Medulla oblongata (tissue), 1 donor: ENCODE data around the gene PAPSS1.
A peak's percentile ranks its signal among the peaks of the same experiment; 100 is the strongest.
"Not testable (repeated sequence)": the region's sequence is repeated elsewhere in the genome, so short reads cannot be mapped to it uniquely, and the experiment has no call there.

ENCODE experiments used
- DNase-seq: peaks from one replicate; pipeline ENCODE4 v3.0.0-alpha.2; 2015; ENCODE audit errors: extremely low spot score

Gene PAPSS1

DNA sequence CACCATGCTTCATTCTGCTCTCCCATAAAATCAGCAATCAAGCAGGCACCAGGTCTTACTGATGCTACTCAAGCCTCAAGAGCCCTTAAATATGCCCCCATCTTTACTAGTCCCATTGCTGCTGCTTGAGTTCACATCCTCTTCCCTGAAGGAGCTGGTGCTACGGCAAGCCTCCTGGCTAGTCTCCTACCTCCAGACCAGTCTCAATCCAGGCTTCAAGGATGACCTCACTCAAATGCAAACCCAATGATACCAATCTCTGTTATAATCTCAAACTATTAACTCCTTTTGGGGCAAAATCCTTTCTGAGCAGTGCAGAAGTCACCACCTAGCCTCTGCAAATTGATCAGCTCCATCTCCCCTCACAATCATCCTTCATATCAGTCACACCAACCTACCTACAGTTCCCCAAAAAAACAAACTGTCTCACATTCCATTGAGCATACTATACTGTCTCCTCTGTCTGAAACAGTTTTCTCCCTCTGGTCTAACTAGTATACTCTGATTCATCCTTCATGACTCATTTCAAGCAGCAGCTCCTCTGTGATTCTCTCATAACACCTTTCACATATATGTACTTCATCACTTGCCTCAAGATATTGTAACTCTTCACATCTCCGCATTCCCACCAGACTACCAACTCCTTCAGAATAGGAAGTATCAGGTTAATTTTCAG lies 30.0 kb downstream of the PAPSS1 start:
- DNase-seq = no peak

- DNase-seq = no peak
Measured at GRCh38 chr4:107688421-107688820, 31.6 kb downstream of the PAPSS1 start.

- DNase-seq = no peak
Measured at GRCh38 chr4:107685740-107686139, 34.3 kb downstream of the PAPSS1 start.

DNA sequence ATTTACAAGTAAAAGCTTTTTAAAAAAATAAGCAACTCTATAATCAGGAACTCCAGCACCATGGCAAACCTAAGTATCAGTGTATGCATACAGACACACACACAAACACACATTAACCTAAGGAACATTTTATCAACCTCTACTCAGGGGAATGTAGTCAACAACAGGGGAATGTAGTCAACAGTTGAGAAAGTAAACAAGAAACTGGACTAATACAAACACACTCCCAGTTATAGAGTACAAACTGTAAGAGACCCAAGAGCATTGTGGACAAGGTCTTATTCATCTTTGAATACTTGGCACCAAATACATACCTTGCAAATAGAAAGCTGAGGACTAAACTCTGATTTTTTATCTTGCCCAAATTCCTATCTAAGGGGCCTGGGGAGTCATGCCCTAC lies 36.2 kb downstream of the PAPSS1 start:
- DNase-seq = no peak

DNA sequence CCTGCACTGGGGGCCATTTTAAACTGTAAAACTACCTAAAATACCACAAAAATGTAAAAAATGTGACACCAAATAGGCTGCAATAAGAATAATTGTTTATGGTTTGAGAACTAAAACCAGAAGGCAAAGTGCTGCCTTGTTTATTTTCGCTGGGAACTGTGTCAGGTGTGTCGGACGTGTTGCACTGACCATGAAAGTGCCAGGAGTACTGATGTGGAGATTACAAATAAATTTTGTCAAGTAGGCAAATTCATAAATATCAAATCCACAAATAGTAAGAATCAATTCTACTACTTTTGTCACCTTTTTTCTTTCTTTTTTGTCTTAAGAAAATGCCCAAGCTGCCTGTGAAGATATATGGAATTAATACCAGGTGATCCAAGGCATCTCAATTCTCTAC lies 37.7 kb downstream of the PAPSS1 start:
- no peak for DNase-seq

- DNase-seq = no peak
Measured at GRCh38 chr4:107669068-107669467, 51.0 kb downstream of the PAPSS1 start.

- peak; percentile 44 for DNase-seq
Measured at GRCh38 chr4:107666134-107666533, 53.9 kb downstream of the PAPSS1 start.

DNA sequence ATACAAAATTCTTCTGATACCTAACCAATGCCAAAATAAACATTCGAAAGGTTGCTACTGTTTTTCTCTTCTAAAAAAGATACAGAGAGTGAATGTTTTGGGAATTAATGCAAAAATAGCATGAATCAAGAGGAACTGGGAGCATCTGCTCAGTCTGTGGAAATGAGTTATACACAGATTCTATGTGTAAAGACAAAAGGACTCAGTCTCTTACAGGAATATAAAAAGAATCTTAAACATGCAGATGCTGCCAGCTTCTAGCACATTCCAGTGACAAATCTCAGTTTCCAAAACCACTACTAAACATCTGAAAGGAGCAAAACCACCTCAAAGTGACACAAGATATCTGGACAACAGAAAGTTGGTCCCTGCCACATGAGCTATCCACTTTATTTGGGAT lies 55.0 kb downstream of the PAPSS1 start:
- no peak for DNase-seq

DNA sequence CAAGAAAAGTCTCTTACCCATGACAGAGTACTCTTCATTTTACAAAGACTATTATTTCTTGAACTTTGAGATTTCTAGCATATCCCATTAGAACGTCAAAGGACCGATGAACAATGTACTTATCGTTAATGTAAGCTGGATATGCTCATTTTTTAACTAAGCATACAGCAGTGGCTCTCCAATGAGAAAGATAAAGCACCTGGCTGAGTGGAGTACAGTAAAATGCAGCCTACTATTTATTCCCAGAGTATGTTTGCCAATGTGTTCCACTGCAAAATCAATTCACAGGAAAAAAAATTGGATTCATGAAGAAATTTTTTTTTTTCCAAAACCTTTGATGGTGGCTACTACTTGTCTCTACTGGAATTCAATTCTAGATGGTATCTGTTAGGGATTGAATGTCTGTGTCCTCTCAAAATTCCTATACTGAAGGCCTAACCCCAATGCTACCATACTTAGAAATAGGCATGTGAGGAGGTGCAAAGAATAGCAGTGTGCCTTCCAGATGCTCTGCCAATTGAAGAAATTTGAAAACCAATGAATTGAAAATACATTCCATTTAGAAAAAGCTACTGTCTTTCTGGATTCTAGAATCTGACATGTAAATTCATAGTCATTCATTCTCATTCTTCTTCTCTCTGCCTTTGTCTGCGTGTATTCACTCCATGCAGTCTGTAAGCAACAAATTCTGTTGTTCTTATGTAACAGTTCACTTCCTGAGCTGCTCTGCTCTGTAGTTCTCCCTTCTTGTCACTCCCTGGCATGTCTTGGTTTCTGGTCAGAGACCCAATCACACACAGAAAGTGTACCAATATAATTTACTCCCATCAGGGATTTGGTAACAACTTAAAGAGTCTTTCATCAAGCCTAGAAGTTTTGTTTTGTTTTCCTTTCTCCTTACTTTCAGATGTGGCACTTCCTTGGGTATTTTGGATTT lies 61.4 kb downstream of the PAPSS1 start:
- DNase-seq = no peak

GRCh38 chr4:107655289-107655688 lies 64.7 kb downstream of the PAPSS1 start:
- DNase-seq = no peak

DNA sequence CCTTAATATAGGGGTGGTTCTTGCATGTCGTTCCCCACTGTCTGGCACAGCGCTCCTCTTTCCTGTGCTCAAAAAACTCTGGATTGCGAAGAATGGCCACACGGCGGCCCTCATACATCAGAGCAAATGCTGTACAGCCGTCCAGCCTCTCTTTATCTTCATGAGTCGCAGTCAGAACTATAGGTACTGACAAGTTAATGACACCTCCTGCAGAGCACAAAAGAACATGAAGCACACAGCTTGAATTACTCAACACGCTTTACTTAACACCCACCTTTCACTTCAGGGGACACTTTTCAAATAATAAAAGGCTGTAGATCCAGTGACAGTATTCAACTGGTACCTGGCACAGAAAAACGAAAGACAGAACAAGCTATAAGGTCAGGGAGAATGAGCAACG lies 65.3 kb downstream of the PAPSS1 start:
- DNase-seq = no peak

GRCh38 chr4:107651408-107651807 lies 68.6 kb downstream of the PAPSS1 start:
- not testable (repeated sequence) for DNase-seq

- DNase-seq = no peak
Measured at GRCh38 chr4:107650251-107650650, 69.8 kb downstream of the PAPSS1 start.

DNA sequence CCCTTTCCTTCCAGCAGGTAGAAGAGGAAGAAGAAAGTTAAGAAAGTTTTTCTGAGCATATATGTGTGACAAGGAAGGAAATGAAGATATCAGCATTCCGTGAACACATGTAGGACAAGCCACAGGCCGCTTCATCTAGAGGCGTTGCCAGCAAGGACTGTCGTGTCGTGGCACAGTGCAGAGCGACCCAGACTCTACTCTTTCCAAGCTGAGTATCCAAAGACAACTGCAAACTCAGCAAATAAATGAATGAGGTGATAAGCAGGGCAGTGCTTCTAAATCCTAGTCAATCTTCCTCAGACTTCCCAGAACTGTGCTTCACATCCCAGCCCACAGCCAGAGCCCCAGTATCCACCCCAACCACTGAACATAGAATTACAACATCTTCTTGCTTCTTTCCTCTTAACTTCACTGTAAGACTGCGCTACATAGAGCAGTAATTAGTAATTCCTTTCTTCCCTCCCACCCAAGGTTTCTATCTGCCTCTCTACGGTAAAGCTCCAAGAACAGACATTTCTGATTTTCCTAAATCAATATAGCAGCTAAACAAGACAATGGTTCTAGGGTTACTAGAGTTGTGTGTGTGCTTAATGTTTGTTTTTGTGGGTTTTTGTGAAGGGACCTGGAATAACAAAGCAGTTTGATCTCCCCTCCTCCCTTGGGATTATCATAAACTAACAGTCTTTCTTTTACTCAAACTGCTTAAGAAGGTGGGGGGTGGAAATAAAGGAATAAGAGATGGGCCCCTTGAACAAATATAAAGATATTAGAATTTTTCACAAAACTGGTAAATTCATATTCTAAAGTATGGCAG lies 71.6 kb downstream of the PAPSS1 start:
- no peak for DNase-seq

DNA sequence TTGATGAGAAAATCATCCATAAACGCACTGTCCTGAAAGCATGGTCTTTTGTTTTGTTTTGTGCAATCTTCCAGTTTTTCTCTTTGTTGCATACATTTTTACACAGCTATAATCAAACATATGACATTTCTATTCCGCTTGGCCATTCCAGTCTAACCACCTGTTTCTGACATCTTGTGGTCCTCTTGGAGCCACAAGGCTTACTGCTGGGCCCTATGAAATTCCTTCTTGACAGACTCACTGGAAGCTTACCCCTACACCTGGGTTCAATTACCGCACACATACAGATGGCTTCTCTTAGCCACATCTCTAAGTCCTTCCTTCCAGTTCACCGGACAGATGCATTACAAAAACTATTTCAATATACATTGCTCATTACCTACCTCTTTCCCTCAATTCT lies 72.4 kb downstream of the PAPSS1 start:
- DNase-seq = no peak

GRCh38 chr4:107645604-107646003 lies 74.4 kb downstream of the PAPSS1 start:
- no peak for DNase-seq

- no peak for DNase-seq
Measured at GRCh38 chr4:107643021-107643420, 77.0 kb downstream of the PAPSS1 start.

- DNase-seq = peak; percentile 38
Measured at GRCh38 chr4:107640878-107641277, 79.2 kb downstream of the PAPSS1 start.

DNA sequence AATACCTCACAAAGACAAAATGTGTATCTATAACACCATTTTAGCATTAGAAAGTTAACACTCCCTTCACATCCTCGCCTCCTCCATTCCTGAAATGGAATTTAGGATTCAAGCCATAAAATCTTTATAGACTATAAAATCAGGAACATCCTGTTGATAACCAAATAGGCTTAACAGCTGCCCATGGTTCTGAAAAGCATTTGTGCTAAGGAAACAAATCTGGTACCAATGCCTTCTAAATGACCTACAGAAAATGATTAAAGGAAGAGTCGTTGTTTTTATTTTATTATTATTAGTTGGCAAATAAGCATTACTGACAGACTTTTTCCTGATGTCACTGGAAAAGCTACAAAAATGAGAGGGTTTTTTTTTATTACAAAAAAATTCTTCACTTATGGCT lies 79.8 kb downstream of the PAPSS1 start:
- DNase-seq = no peak

GRCh38 chr4:107635735-107636134 lies 84.3 kb downstream of the PAPSS1 start:
- DNase-seq = no peak

GRCh38 chr4:107631560-107631959 lies 88.5 kb downstream of the PAPSS1 start:
- peak; percentile 18 for DNase-seq

DNA sequence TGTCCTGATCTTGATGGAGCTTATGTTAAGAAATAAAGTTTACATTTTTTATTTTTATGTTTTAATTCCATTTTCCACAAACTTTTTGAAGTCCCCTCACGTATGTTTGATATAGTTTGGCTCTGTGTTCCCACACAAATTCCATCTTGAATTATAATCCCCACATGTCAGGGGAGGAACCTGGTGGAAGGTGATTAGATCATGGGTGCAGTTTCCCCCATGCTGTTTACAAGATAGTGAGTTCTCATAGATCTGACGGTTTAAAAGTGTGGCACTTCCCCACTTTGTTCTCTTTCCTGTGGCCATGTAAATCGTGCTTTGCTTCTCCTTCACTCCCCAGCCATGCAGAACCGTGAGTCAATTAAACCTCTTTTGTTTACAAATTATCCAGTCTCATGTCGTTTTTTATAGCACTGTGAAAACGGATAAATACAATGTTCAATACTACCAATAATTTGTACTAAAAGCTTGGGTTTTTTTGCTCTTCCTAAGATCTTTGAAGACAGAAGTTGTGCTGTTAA lies 89.8 kb downstream of the PAPSS1 start:
- no peak for DNase-seq
